Ascending aorta (tissue), 2 donors: ENCODE measurements around the gene PMS1. TPM values are rescaled to one million over a fixed set of nuclear protein-coding genes. Genes with fewer than 3 reads are reported as not detected.

Experiments
- DNase-seq, 2 donors: peaks; one replicate each; pipeline ENCODE4 v3.0.0-alpha.2; 2019; ENCODE audit warnings: low spot score in 2 of 2
- H3K27ac ChIP-seq, 2 donors: fragments of 200-600 bp; sonication (generic); one replicate each; pipeline ENCODE4 v1.5.1; 2016 to 2017; ENCODE audit warnings: mild to moderate bottlenecking in 1 of 2
- H3K27me3 ChIP-seq: fragments of 200-600 bp; sonication (generic); one replicate; pipeline ENCODE4 v1.5.1; 2017
- H3K36me3 ChIP-seq, 2 donors: fragments of 200-600 bp; sonication (generic); one replicate each; pipeline ENCODE4 v1.5.1; 2016
- H3K4me1 ChIP-seq, 2 donors: fragments of 200-600 bp; sonication (generic); one replicate each; pipeline ENCODE4 v1.5.1; 2016 to 2017; ENCODE audit warnings: mild to moderate bottlenecking in 1 of 2
- H3K4me3 ChIP-seq, 2 donors: fragments of 200-600 bp; sonication (generic); one replicate each; pipeline ENCODE4 v1.5.1; 2016 to 2017; ENCODE audit warnings: mild to moderate bottlenecking in 1 of 2
- H3K9me3 ChIP-seq, 2 donors: fragments of 200-600 bp; sonication (generic); one replicate each; pipeline ENCODE4 v1.5.1; 2016
- intact Hi-C: fragments of 100-400 bp; cut with DNase I; formaldehyde crosslinking; loops from one replicate; pipeline ENCODE4 v1.15.1; 2023
- total RNA-seq: library from RNA; depleted of rRNA; stranded (reverse); fragments of >200 nt; gene quantifications from one replicate; pipeline ENCODE4 v1.1.0, GENCODE V29; 2016
- TF ChIP-seq, protein P1 (sequence below), 3 experiments: fragments of 200-600 bp in 2 of 3; fragments of 450-650 bp in 1 of 3; sonication (generic) in 2 of 3; IDR thresholded peaks; one replicate each; pipeline ENCODE4 v1.5.1; 2016 to 2019; ENCODE audit warnings: antibody characterized with exemption in 3 of 3, mild to moderate bottlenecking in 1 of 3, moderate library complexity in 1 of 3

PMS1 gene
- total RNA-seq, 1 donor from 2014 or later = 8.7 TPM

DNA sequence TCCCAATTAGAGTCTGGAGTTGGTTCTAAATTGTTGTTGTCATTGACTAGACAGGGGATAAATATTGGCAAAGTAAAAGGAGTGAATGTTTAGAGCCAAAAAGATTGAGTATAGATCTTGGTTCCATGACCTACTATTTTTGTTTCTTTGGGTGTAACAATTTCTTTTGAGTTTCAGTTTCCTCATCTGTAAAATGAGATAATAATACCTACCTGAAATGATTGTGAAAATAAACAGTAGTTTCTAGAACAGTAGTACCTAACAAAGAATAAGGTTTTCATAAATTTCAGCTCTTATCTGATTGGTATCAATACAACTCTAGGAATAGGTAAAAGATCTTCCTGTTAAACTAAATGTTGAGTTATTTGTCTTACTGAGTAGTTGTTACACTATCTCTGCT lies 56.8 kb downstream of the PMS1 start:
- no peaks in the 10 kb centered on the region for H3K9me3 ChIP-seq

DNA sequence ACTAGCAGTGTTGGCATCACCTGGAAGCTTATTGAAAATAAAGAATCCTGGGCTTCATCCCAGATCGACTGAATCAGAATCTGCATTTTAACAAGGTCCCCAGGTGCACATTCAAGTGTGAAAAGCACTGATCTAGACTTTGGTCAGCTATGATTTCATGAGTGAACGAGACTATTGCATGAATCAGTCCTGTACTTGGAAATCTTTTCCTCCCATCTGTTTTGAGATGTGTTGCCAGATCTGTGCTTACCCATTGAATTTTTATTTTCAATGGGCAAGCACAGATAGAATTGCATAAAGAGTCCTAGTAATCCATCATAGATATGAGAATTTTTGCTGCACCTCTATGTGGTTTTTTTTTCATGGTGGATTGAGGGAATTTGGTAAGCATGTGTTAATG lies 64.0 kb downstream of the PMS1 start:
- intact Hi-C loops = no loop called here
- TF ChIP-seq, protein P1, sequence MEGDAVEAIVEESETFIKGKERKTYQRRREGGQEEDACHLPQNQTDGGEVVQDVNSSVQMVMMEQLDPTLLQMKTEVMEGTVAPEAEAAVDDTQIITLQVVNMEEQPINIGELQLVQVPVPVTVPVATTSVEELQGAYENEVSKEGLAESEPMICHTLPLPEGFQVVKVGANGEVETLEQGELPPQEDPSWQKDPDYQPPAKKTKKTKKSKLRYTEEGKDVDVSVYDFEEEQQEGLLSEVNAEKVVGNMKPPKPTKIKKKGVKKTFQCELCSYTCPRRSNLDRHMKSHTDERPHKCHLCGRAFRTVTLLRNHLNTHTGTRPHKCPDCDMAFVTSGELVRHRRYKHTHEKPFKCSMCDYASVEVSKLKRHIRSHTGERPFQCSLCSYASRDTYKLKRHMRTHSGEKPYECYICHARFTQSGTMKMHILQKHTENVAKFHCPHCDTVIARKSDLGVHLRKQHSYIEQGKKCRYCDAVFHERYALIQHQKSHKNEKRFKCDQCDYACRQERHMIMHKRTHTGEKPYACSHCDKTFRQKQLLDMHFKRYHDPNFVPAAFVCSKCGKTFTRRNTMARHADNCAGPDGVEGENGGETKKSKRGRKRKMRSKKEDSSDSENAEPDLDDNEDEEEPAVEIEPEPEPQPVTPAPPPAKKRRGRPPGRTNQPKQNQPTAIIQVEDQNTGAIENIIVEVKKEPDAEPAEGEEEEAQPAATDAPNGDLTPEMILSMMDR (IDR thresholded peaks at IDR 0.05) = no peak
- H3K36me3 ChIP-seq = peaks cover 3 to 25% of the 10 kb centered on the region in 2 donors
- H3K4me3 ChIP-seq = no peak overlapping the region
- H3K27ac ChIP-seq = no peak overlapping the region
- no peaks in the 10 kb centered on the region for H3K9me3 ChIP-seq
- DNase-seq = no peak
- no peaks in the 10 kb centered on the region for H3K27me3 ChIP-seq
- H3K4me1 ChIP-seq = no peaks in the 10 kb centered on the region

More for the DNA sequence above, 56.8 kb downstream of the PMS1 start:
- Histone ChIP-seq H3K4me1 (no peaks in the 10 kb centered on the region), H3K27ac (no peak overlapping the region), H3K4me3 (no peak overlapping the region), H3K27me3 (no peaks in the 10 kb centered on the region), H3K36me3 (peaks cover 0 to 9% of the 10 kb centered on the region in 2 donors)
- no peak for DNase-seq
- intact Hi-C loops = no loop called here
- TF ChIP-seq, protein P1 (IDR thresholded peaks at IDR 0.05) = no peak

DNA sequence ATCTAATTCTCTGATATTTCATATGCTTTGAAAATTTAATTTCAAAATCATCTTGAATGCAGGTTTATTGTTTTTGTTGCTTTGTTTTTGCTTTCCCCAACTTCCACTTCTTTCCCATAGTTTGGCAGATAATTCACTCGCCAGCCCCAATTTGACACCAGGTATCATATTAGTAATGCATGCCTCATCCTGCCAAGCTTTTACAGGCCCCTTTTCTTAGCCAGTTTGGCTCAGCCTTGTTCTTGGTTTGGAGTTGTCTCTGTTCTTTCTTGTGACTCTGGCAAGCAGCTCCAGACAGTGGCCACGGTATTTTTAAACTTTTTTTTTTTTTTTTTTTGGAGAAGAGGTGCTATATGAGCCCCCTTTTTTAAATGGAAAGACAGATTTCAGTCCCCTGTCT lies 65.3 kb downstream of the PMS1 start:
- no peak overlapping the region for H3K27ac ChIP-seq
- TF ChIP-seq, protein P1 (IDR thresholded peaks at IDR 0.05) = no peak
- no peaks in the 10 kb centered on the region for H3K27me3 ChIP-seq
- no peaks in the 10 kb centered on the region for H3K4me1 ChIP-seq
- intact Hi-C loops = no loop called here
- no peak overlapping the region for H3K4me3 ChIP-seq
- H3K36me3 ChIP-seq = peaks cover 3 to 25% of the 10 kb centered on the region in 2 donors
- DNase-seq = no peak
- H3K9me3 ChIP-seq = no peaks in the 10 kb centered on the region

DNA sequence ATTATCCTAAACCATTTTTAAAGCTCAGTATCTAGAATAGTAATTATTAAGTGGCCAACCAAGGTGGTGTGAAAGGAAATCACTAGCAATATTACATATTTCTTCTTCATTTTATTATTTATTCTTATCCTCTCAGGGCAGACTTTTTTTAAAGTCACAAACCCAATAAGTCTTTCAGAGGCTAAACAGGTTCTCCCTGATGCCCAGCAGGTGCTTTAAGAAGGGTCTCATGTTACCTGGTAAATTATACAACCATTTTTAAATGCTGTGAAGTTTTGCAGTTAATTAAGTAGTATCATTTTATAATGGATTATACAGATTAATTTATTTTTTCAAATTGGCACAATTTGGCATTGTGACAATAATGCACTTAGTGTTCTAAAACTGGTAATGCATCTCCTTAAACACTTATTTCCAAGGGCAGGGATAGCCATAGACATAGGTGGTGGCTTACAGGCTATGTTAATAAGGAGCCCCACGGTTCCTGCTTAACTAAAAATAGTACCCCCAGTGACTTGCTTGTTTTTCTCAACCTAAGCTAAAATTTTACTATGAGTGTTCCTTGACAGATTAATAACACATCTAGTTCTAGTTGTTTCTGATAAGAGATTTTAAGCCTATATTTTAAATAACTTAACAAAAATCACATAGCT lies 67.0 kb downstream of the PMS1 start:
- DNase-seq = no peak
- TF ChIP-seq, protein P1 (IDR thresholded peaks at IDR 0.05) = no peak
- Histone ChIP-seq H3K36me3 (peaks cover 3 to 16% of the 10 kb centered on the region in 2 donors), H3K4me3 (no peak overlapping the region), H3K4me1 (no peaks in the 10 kb centered on the region), H3K27me3 (no peaks in the 10 kb centered on the region), H3K27ac (no peak overlapping the region), H3K9me3 (no peaks in the 10 kb centered on the region)
- intact Hi-C loops = no loop called here

DNA sequence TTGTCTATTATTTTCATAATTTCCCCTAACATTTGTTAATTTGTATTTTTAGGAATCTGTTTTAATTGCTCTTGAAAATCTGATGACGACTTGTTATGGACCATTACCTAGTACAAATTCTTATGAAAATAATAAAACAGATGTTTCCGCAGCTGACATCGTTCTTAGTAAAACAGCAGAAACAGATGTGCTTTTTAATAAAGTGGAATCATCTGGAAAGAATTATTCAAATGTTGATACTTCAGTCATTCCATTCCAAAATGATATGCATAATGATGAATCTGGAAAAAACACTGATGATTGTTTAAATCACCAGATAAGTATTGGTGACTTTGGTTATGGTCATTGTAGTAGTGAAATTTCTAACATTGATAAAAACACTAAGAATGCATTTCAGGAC lies 69.9 kb downstream of the PMS1 start:
- intact Hi-C loops = no loop called here
- H3K27me3 ChIP-seq = no peaks in the 10 kb centered on the region
- DNase-seq = no peak
- TF ChIP-seq, protein P1 (IDR thresholded peaks at IDR 0.05) = no peak
- H3K36me3 ChIP-seq = peaks cover 0 to 7% of the 10 kb centered on the region in 2 donors
- H3K27ac ChIP-seq = no peak overlapping the region
- no peaks in the 10 kb centered on the region for H3K9me3 ChIP-seq
- no peak overlapping the region for H3K4me3 ChIP-seq
- H3K4me1 ChIP-seq = no peaks in the 10 kb centered on the region

DNA sequence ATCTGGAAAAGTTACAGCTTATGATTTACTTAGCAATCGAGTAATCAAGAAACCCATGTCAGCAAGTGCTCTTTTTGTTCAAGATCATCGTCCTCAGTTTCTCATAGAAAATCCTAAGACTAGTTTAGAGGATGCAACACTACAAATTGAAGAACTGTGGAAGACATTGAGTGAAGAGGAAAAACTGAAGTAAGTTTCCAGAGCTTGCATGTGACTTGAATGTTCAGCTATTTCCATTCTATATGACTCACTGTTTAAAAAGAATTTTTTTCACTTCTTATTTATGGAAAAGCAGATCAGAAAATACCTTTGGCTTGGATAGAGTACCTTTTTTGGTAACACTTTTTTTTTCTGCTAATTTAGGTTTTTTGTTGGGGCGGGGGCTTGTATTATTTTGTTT lies 70.7 kb downstream of the PMS1 start:
- H3K4me3 ChIP-seq = no peak overlapping the region
- no peak overlapping the region for H3K27ac ChIP-seq
- peaks cover 0 to 7% of the 10 kb centered on the region in 2 donors for H3K36me3 ChIP-seq
- DNase-seq = no peak
- TF ChIP-seq, protein P1 (IDR thresholded peaks at IDR 0.05) = no peak
- H3K27me3 ChIP-seq = no peaks in the 10 kb centered on the region
- no peaks in the 10 kb centered on the region for H3K4me1 ChIP-seq
- no peaks in the 10 kb centered on the region for H3K9me3 ChIP-seq
- intact Hi-C loops = no loop called here
